NK-92 (cell line): ENCODE data around the gene TRIM40.
"Not testable (repeated sequence)": the region's sequence is repeated elsewhere in the genome, so short reads cannot be mapped to it uniquely, and the experiment has no call there.

Source experiments
- DNase-seq: peaks from one replicate; lab custom pipeline; 2025; ENCODE audit not compliant: unreplicated experiment; lab: John Stamatoyannopoulos, UW

The TRIM40 gene

GRCh38 chr6:30162265-30163089 lies 26.5 kb downstream of the TRIM40 start:
- DNase-seq: no peak

- DNase-seq: no peak
Measured at GRCh38 chr6:30163090-30163917, 27.4 kb downstream of the TRIM40 start, which contains the start of gene TRIM15. TRIM15 (plus strand) TSS chr6:30163546; CDS start chr6:30163685, 139 bp downstream.

DNA sequence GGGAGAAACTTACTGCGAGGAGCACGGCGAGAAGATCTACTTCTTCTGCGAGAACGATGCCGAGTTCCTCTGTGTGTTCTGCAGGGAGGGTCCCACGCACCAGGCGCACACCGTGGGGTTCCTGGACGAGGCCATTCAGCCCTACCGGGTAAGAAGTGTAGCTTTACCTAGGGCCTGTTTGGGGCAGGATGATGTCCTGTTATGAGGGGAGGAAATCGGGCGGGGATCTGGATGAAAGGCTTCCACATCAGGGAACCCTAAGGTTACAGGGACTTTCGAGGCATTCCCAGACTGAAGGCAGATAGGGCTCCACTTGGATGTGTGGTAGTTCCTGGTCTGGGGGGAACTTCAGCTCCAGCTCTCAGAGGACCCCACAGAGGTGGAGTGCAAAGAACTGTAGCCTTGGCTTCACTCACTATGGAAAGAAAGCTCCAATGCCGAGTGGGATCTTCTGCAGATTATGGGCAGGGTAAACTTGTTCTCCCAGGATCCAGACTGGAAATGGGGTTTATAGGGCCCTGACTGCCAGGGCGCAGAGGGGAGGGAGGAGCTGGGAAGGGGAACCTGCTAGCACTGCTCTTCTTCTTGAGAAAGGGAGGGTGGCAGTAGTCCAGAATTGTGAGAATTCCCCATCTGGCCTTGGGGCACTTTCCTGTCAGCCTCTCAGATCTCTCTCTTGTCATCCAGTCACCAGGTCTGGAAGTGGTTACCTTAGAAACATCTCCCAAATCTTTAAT lies 28.1 kb downstream of the TRIM40 start:
- no peak for DNase-seq

DNA sequence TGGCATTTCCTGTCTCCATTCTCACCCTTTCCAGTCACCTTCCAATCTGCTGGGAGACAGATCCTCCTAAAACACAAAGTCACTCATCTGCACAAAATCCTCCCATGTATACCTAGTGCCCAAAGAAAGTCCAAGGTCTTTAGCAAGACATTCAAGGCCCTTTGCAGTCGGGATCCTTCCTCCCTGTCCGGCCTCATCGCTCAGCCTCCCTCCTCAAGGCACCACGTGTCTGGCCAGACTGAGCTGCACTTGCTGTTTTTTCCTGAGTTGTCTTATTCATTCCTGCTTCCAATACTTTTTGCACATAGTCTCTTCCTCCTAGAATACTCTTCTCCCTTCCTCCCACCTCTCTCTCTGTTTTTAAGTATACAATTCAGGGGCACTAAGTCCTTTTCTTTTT lies 28.8 kb downstream of the TRIM40 start:
- DNase-seq: no peak

- DNase-seq: not testable (repeated sequence)
Measured at GRCh38 chr6:30165238-30165637, 29.3 kb downstream of the TRIM40 start.

DNA sequence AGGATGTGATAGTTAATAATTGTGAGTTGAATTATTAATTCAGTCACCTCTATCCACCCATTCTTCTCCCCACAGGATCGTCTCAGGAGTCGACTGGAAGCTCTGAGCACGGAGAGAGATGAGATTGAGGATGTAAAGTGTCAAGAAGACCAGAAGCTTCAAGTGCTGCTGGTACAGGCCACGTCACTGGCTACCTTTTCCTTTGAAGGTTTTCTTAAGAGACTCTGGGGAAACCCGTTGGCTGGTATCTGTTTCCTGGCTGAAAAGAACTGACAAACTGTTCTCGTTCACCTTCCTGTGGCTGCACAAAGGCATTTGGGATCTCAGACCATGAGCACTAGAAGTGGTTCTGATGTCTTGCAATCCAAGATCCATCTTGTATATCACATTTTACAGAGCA lies 31.2 kb downstream of the TRIM40 start:
- DNase-seq: no peak

GRCh38 chr6:30168741-30169140 lies 32.8 kb downstream of the TRIM40 start:
- DNase-seq: no peak

DNA sequence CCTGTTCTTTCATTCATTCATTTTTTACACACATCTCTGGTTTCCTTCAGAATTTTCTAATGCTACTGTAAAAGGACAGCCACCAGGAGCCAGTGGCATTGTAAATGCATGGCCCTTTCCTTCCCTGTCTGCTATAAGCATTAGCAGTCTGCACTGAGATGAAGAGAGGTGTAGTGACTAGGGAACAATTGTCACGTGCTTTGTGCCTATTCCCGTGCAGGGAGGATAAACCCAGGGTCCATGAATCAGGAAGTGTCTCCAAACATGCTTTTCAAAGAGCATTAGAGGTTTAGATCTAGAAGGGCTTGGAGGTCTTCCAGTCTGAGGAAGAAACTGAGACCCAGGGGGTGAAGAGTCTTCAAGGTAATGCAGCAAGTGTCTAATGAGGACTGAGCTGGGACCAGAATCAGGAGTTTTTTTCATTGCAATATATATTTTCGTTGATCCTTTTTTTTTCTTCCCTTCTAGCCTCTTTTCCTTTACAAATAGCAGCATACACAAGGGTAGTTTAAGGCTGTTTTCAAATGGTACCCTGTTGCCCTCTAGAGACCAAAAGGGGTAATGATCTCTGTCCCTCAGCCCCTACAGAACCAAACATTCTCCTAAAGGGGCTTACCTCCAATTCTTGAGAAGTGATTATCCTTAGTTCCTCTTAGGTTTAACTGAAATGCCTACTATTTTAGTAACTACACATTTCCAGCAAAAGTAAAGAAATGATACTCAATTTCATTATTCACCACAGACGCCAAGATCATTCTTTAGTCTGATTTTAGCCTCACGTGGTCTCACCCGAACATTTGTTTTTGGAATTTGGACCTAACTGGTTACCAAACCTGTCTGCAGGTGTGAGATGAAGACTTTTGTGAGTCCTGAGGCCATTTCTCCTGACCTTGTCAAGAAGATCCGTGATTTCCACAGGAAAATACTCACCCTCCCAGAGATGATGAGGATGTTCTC lies 34.0 kb downstream of the TRIM40 start:
- no peak for DNase-seq

DNA sequence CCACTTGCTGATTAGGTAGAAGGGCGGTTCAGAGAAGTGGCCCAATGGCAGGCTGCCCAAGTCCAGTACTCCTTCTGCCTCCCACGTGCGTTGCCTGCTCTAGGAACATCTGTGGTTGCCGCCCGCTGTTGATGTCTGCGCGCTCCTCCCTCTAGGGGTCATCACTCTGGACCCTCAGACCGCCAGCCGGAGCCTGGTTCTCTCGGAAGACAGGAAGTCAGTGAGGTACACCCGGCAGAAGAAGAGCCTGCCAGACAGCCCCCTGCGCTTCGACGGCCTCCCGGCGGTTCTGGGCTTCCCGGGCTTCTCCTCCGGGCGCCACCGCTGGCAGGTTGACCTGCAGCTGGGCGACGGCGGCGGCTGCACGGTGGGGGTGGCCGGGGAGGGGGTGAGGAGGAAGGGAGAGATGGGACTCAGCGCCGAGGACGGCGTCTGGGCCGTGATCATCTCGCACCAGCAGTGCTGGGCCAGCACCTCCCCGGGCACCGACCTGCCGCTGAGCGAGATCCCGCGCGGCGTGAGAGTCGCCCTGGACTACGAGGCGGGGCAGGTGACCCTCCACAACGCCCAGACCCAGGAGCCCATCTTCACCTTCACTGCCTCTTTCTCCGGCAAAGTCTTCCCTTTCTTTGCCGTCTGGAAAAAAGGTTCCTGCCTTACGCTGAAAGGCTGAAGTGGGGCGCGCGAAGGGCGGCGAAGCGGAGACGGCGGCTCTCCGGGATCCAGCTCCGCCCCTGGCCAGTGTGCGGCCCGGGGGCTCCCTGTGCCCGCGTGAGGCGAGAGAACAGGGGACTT lies 35.9 kb downstream of the TRIM40 start:
- no peak for DNase-seq

GRCh38 chr6:30172681-30173080 lies 36.7 kb downstream of the TRIM40 start:
- no peak for DNase-seq

DNA sequence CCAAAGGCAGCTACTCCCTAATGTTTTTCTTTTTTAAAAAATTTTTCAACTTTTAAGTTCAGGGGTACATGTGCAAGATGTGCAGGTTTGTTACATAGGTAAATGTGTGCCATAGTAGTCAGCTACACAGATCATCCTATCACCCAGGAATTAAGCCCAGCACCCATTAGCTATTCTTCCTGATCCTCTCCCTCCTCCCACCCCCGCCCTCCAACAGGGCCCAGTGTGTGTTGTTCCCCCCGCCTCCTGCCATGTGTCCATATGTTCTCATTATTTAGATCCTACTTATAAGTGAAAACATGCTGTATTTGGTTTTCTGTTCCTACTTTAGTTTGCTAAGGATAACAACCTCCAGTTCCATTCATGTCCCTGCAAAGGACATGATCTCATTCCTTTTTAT lies 39.8 kb downstream of the TRIM40 start:
- no peak for DNase-seq

DNA sequence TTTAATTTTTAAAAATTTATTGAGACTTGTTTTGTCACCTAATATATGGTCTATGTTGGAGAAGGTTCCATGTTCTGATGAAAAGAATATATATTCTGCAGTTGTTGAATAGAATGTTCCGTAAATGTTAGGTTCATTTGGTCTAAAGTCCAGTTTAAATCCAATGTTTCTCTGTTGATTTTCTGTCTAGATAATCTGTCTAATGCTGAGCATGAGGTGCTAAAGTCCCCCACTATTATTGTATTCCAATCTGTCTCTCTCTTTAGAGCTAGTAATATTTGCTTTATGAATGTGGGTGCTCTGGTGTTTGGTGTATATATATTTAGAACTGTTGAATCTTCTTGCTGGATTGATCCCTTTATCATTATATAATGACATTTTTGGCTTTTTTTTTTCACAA lies 42.9 kb downstream of the TRIM40 start:
- no peak for DNase-seq

GRCh38 chr6:30180145-30180544 lies 44.2 kb downstream of the TRIM40 start:
- DNase-seq: no peak

DNA sequence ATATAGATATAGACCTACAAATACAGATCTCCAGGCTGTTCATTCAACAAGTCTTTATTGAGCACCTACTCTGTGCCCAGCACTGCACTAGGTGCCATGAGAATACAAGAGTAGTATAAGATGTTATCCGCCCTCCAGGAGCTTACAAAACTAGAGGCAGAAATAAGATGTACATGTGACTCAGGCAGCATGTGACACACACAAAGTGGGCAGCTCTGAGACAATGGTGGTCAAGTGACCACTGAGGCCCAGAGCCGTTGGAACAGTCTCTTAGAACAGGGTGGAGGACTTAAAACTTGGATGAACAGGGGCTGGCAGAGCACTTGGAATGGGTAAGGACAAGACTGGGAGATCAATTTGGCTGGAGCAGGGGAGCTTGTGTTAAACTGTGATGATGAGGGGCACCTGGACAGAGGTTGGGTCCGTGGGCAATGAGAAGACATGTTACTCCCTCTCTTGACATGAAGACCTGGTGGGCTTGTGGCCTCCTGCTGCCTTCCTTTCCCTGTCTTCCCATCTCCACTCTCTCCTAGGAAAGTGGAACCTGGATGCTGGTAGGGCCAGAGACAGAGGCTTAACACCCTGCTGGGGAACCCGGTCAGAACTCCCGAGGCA lies 48.6 kb downstream of the TRIM40 start:
- no peak for DNase-seq

GRCh38 chr6:30185846-30186484 lies 50.0 kb downstream of the TRIM40 start:
- no peak for DNase-seq

DNA sequence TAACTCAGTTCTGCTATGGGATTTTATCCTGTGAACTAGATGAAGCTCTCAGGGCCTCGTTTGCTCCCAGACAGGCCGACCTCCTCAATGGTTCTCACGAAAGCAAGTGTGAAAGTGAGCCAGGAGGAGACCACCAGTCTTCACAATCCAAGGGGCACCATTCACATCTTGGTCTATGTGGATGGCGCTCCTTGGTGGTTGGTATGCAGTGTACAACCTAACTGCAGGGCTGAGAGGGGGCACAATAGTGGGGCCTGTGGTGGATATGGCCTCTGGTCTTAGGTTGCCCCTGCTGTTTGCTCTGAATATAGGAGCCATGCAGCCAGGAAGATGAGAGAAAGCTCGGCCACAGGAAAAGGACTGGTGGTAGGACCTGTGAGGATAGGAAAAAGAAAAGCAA lies 52.6 kb downstream of the TRIM40 start:
- DNase-seq: no peak

DNA sequence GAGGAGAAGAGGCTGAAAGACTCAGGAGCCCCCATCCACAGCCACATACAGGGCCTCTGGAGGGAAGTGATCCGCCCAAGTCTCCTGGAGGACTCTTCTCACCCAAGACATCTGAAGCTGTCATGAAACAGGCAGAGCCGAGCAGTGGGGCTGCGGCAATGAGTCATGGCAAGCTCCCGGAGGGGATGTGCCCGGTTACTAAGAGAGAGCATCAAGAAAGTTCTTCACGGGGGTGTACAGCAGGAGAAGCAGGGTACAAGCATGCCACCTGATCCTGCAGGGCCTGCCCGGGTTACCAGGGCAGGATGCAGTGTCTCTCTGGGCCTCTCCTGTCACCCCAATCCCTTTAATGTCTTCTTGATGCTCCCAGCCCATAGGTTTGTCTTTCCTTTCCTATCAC lies 56.1 kb downstream of the TRIM40 start:
- DNase-seq: no peak

DNA sequence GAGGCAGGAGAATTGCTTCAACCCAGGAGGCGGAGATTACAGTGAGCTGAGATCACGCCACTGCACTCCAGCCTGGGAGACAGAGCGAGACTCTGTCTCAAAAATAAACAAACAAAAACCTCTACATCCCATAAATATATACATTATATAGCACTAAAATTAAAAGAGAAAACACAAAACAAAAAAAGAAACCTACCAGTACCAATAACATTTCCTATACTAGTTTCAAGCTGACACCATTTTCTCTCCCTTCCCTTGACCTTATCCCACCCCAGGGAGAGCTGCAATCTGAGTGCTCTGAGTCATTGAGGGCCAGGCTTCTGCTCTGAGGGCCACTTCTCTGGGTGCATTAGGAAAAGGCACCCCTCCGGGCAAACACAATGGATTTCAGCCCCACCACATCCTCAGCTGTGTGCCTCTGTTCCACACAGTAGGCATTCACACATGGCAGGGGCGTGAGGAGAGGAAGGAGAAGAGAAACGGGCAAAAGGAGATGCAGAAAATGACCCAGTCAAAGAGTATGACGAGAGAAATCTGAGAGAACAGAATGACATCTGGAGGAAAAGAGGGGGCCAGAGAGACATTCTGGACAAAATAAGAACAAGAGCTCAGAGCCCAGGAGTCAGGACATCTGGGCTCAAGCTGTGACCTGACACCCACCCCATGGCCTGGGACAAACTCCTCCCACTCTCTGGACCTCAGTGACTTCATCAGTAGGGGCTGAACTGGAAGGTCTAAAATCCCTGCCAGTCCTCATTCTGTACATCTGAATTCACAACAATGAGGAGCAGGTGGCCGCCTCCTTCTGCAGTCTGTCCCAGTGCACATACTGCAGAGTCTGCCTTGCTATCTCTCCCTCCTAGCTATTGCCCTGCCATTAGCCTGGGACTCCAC lies 59.1 kb downstream of the TRIM40 start:
- no peak for DNase-seq
